Smooth muscle cell of the brain vasculature (primary cell): ENCODE data around the gene TDRKH.
"Not testable (repeated sequence)": the region's sequence is repeated elsewhere in the genome, so short reads cannot be mapped to it uniquely, and the experiment has no call there.

Experiments
- DNase-seq: peaks from one replicate; pipeline ENCODE4 v3.0.0-alpha.2; 2012; ENCODE audit warnings: low read depth, low spot score

Gene TDRKH

GRCh38 chr1:151802372-151802771, 12.1 kb upstream of the TDRKH start:
- DNase-seq: no peak

GRCh38 chr1:151801846-151802245, 11.5 kb upstream of the TDRKH start:
- DNase-seq: no peak

- no peak for DNase-seq
These were observed 11.1 kb upstream of the TDRKH start for GRCh38 chr1:151801310-151801820.

- no peak for DNase-seq
These were observed 10.5 kb upstream of the TDRKH start for GRCh38 chr1:151800830-151801229.

GRCh38 chr1:151799179-151800022, 9.1 kb upstream of the TDRKH start:
- no peak for DNase-seq

- no peak for DNase-seq
These were observed 8.3 kb upstream of the TDRKH start for GRCh38 chr1:151798571-151798970.

GRCh38 chr1:151790940-151791651, 796 bp upstream of the TDRKH start:
- DNase-seq: no peak

GRCh38 chr1:151787689-151788088, 2.6 kb downstream of the TDRKH start:
- no peak for DNase-seq

- no peak for DNase-seq
These were observed 6.5 kb downstream of the TDRKH start for GRCh38 chr1:151783796-151784195.

- DNase-seq: no peak
These were observed 7.6 kb downstream of the TDRKH start for GRCh38 chr1:151782741-151783140.

- not testable (repeated sequence) for DNase-seq
These were observed 8.3 kb downstream of the TDRKH start for GRCh38 chr1:151782026-151782425.

GRCh38 chr1:151780736-151781135, 9.6 kb downstream of the TDRKH start:
- DNase-seq: not testable (repeated sequence)

- DNase-seq: no peak
These were observed 10.4 kb downstream of the TDRKH start for GRCh38 chr1:151779852-151780251.

GRCh38 chr1:151777317-151777716, 13.0 kb downstream of the TDRKH start:
- DNase-seq: no peak

GRCh38 chr1:151776665-151777062, 13.6 kb downstream of the TDRKH start:
- DNase-seq: no peak

GRCh38 chr1:151775894-151776664, 14.2 kb downstream of the TDRKH start:
- DNase-seq: no peak

GRCh38 chr1:151774256-151774922, 15.9 kb downstream of the TDRKH start:
- DNase-seq: no peak

GRCh38 chr1:151773702-151774101, 16.6 kb downstream of the TDRKH start:
- DNase-seq: no peak

- not testable (repeated sequence) for DNase-seq
These were observed 21.0 kb downstream of the TDRKH start for GRCh38 chr1:151769270-151769669.

- DNase-seq: not testable (repeated sequence)
These were observed 21.8 kb downstream of the TDRKH start for GRCh38 chr1:151768351-151769066.

GRCh38 chr1:151763990-151764389, 26.3 kb downstream of the TDRKH start:
- no peak for DNase-seq
